ENCODE measurements around the gene SHOC1.

Gene SHOC1

GRCh38 chr9:111806259-111806658 is 11.5 kb upstream of the SHOC1 start:
- H3K4me3 ChIP-seq (replicated peaks; ENCODE audit: low read depth, low read length) = no peak overlapping the region
- TF ChIP-seq, protein P1, sequence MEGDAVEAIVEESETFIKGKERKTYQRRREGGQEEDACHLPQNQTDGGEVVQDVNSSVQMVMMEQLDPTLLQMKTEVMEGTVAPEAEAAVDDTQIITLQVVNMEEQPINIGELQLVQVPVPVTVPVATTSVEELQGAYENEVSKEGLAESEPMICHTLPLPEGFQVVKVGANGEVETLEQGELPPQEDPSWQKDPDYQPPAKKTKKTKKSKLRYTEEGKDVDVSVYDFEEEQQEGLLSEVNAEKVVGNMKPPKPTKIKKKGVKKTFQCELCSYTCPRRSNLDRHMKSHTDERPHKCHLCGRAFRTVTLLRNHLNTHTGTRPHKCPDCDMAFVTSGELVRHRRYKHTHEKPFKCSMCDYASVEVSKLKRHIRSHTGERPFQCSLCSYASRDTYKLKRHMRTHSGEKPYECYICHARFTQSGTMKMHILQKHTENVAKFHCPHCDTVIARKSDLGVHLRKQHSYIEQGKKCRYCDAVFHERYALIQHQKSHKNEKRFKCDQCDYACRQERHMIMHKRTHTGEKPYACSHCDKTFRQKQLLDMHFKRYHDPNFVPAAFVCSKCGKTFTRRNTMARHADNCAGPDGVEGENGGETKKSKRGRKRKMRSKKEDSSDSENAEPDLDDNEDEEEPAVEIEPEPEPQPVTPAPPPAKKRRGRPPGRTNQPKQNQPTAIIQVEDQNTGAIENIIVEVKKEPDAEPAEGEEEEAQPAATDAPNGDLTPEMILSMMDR (IDR thresholded peaks at IDR 0.05; ENCODE audit: low read depth, low read length, missing control alignments) = no peak
- no peak for DNase-seq (ENCODE audit: extremely low read depth, low read depth)

GRCh38 chr9:111805830-111806241 is 11.1 kb upstream of the SHOC1 start:
- H3K4me3 ChIP-seq (replicated peaks; ENCODE audit: low read depth, low read length) = no peak overlapping the region
- TF ChIP-seq, protein P1 (IDR thresholded peaks at IDR 0.05; ENCODE audit: low read depth, low read length, missing control alignments) = no peak
- peak; percentile 14 for DNase-seq (ENCODE audit: extremely low read depth, low read depth)

GRCh38 chr9:111805262-111805661 is 10.5 kb upstream of the SHOC1 start:
- no peak for DNase-seq (ENCODE audit: extremely low read depth, low read depth)
- H3K4me3 ChIP-seq (replicated peaks; ENCODE audit: low read depth, low read length) = no peak overlapping the region
- TF ChIP-seq, protein P1 (IDR thresholded peaks at IDR 0.05; ENCODE audit: low read depth, low read length, missing control alignments) = no peak

DNA sequence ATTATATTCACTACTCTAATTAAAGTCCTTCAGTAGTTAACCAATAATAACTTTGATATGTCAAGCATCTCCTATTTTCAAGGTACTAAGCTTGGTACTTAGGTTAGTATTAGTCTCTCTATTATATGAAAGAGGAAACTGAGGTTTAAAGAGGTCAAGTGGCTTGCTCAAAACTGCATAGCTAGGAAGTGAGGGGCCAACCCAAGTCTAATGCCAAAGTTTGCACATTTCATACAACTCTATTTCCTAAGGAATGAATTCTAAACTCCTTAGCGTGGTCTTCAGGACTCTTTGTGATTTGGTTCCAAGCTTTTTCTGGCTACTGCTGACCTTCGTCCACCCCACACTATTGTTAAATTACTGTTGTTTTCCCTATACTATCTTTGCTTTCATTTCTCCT is 9.9 kb upstream of the SHOC1 start:
- no peak overlapping the region for H3K4me3 ChIP-seq (replicated peaks; ENCODE audit: low read depth, low read length)
- TF ChIP-seq, protein P1 (IDR thresholded peaks at IDR 0.05; ENCODE audit: low read depth, low read length, missing control alignments) = no peak
- no peak for DNase-seq (ENCODE audit: extremely low read depth, low read depth)

GRCh38 chr9:111803924-111804323 is 9.2 kb upstream of the SHOC1 start:
- TF ChIP-seq, protein P1 (IDR thresholded peaks at IDR 0.05; ENCODE audit: low read depth, low read length, missing control alignments) = no peak
- no peak overlapping the region for H3K4me3 ChIP-seq (replicated peaks; ENCODE audit: low read depth, low read length)
- no peak for DNase-seq (ENCODE audit: extremely low read depth, low read depth)

- TF ChIP-seq, protein P1 (IDR thresholded peaks at IDR 0.05; ENCODE audit: low read depth, low read length, missing control alignments) = no peak
- DNase-seq (ENCODE audit: extremely low read depth, low read depth) = no peak
- H3K4me3 ChIP-seq (replicated peaks; ENCODE audit: low read depth, low read length) = no peak overlapping the region
Measured at GRCh38 chr9:111799915-111800526, 5.3 kb upstream of the SHOC1 start.

DNA sequence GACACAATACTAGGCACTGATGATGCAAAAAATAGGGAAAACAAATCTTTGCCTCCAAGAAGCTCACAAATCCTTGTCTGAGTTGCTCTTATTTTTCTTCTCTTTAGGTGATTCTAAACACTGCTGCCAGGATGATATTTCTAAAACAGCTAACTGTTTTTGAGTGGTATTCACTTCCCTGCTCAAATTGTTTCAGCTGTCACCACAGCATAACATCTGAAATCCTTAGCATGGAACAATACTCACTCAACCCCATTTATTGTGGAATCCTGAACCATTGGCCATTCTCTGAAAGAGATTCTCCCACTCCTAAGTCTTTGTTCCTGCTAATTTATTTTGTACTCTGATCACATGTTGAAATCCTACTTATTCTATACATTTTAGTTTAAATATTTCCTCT is 4.8 kb upstream of the SHOC1 start:
- H3K4me3 ChIP-seq (replicated peaks; ENCODE audit: low read depth, low read length) = no peak overlapping the region
- no peak for DNase-seq (ENCODE audit: extremely low read depth, low read depth)
- TF ChIP-seq, protein P1 (IDR thresholded peaks at IDR 0.05; ENCODE audit: low read depth, low read length, missing control alignments) = no peak
